Liver (tissue), 3 donors: Measurements from ENCODE around the gene EMX1.

Experiments
- EGR1 ChIP-seq, 2 donors: IDR thresholded peaks; 2 replicates each; pipeline ENCODE4 v1.6.1; 2016 to 2018; ENCODE audit warnings: antibody characterized with exemption in 2 of 2, low read depth in 2 of 2
- FOXA1 ChIP-seq: IDR thresholded peaks from 2 replicates; pipeline ENCODE4 v1.6.1; 2016; ENCODE audit warnings: antibody characterized with exemption
- GABPA ChIP-seq, 2 donors: IDR thresholded peaks in 1 of 2; conservative IDR thresholded peaks in 1 of 2; 2 replicates each; pipeline ENCODE4 v1.6.1; 2016; ENCODE audit warnings: antibody characterized with exemption in 2 of 2, mild to moderate bottlenecking in 1 of 2, moderate library complexity in 1 of 2
- HNF4G ChIP-seq: IDR thresholded peaks from 2 replicates; pipeline ENCODE4 v1.6.1; 2016; ENCODE audit warnings: antibody characterized with exemption
- JUND ChIP-seq, 2 donors: IDR thresholded peaks; 2 replicates each; pipeline ENCODE4 v1.6.1; 2016; ENCODE audit warnings: antibody characterized with exemption in 2 of 2
- MAX ChIP-seq: IDR thresholded peaks from 2 replicates; pipeline ENCODE4 v1.6.1; 2016; ENCODE audit warnings: antibody characterized with exemption
- RAD21 ChIP-seq, 2 donors: IDR thresholded peaks; 2 replicates each; pipeline ENCODE4 v1.6.1; 2016; ENCODE audit warnings: antibody characterized with exemption in 2 of 2, mild to moderate bottlenecking in 2 of 2
- REST ChIP-seq: IDR thresholded peaks from 2 replicates; pipeline ENCODE4 v1.6.1; 2016; ENCODE audit warnings: antibody characterized with exemption, mild to moderate bottlenecking
- RXRA ChIP-seq, 2 donors: IDR thresholded peaks; 2 replicates each; pipeline ENCODE4 v1.6.1; 2017 to 2018; ENCODE audit warnings: antibody characterized with exemption in 2 of 2, mild to moderate bottlenecking in 1 of 2
- TAF1 ChIP-seq: conservative IDR thresholded peaks from 2 replicates; pipeline ENCODE4 v1.6.1; 2016; ENCODE audit warnings: antibody characterized with exemption, mild to moderate bottlenecking
- YY1 ChIP-seq: IDR thresholded peaks from 2 replicates; pipeline ENCODE4 v1.6.1; 2016; ENCODE audit warnings: antibody characterized with exemption, mild to moderate bottlenecking
- ZBTB33 ChIP-seq: IDR thresholded peaks from 2 replicates; pipeline ENCODE4 v1.6.1; 2016; ENCODE audit warnings: antibody characterized with exemption
- TF ChIP-seq, protein P1 (sequence below): fragments of 150-350 bp; IDR thresholded peaks from 2 replicates; pipeline ENCODE4 v1.5.1; 2017; ENCODE audit warnings: improper control_type of control experiment, low read depth, low read length; ENCODE audit not compliant: missing input control
- donor health status: healthy.
- donor health status: healthy.

DNA sequence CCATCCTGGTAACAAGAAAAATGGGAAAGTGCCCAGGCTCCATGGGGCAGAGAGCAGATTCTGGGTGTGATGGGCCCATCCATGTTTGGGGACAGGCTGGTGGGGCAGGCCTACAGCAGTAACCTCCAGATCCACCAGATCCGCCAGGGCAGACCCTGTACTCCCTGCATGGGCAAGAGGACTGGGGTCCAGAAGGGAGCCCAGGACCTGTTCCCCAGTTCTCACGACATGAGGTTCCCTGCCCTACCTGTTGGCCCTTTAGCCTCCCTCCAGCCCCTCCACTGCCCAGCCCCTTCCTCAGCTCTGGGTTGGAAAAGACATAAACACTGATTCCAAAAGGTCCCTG, 38.7 kb downstream of the EMX1 start:
- TF ChIP-seq MAX (no peak), JUND (IDR thresholded peaks at IDR 0.05) (no peak), RAD21 (IDR thresholded peaks at IDR 0.05) (no peak), RXRA (IDR thresholded peaks at IDR 0.05) (no peak), TAF1 (no peak), ZBTB33 (no peak), FOXA1 (no peak), YY1 (no peak), GABPA (IDR thresholded peaks at IDR 0.05 in 1 of 2, conservative IDR thresholded peaks at IDR 0.05 in 1 of 2) (no peak), EGR1 (IDR thresholded peaks at IDR 0.05; ENCODE audit: low read depth in 2 of 2) (no peak), REST (no peak), HNF4G (no peak)
- TF ChIP-seq, protein P1, sequence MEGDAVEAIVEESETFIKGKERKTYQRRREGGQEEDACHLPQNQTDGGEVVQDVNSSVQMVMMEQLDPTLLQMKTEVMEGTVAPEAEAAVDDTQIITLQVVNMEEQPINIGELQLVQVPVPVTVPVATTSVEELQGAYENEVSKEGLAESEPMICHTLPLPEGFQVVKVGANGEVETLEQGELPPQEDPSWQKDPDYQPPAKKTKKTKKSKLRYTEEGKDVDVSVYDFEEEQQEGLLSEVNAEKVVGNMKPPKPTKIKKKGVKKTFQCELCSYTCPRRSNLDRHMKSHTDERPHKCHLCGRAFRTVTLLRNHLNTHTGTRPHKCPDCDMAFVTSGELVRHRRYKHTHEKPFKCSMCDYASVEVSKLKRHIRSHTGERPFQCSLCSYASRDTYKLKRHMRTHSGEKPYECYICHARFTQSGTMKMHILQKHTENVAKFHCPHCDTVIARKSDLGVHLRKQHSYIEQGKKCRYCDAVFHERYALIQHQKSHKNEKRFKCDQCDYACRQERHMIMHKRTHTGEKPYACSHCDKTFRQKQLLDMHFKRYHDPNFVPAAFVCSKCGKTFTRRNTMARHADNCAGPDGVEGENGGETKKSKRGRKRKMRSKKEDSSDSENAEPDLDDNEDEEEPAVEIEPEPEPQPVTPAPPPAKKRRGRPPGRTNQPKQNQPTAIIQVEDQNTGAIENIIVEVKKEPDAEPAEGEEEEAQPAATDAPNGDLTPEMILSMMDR, result no peak
